Hepatocyte (in vitro differentiated cells): ENCODE data around the gene F2R. TPM values are rescaled to one million over a fixed set of nuclear protein-coding genes. Genes with fewer than 3 reads are reported as not detected.

Source experiments
- DNase-seq: peaks from one replicate; pipeline ENCODE4 v3.0.0-alpha.2; 2016; ENCODE audit warnings: low spot score
- H2AFZ ChIP-seq: fragments of 200-600 bp; sonication (generic); 2 replicates; pipeline ENCODE4 v1.6.0; 2016; ENCODE audit warnings: antibody characterized with exemption, mild to moderate bottlenecking
- H3K27ac ChIP-seq: fragments of 200-600 bp; sonication (generic); 2 replicates; pipeline ENCODE4 v1.5.1; 2016; ENCODE audit warnings: mild to moderate bottlenecking
- H3K27me3 ChIP-seq: fragments of 200-600 bp; sonication (generic); 2 replicates; pipeline ENCODE4 v1.6.1; 2016
- H3K36me3 ChIP-seq: fragments of 200-600 bp; sonication (generic); replicated peaks from 2 replicates; pipeline ENCODE4 v1.5.1; 2016; ENCODE audit warnings: low read depth; ENCODE audit not compliant: insufficient read depth
- H3K4me1 ChIP-seq: fragments of 200-600 bp; sonication (generic); 2 replicates; pipeline ENCODE4 v1.5.1; 2016; ENCODE audit warnings: mild to moderate bottlenecking, moderate library complexity; ENCODE audit not compliant: insufficient read depth
- H3K4me2 ChIP-seq: fragments of 200-600 bp; sonication (generic); 2 replicates; pipeline ENCODE4 v1.6.0; 2016
- H3K4me3 ChIP-seq: fragments of 200-600 bp; sonication (generic); 2 replicates; pipeline ENCODE4 v1.5.1; 2016; ENCODE audit warnings: mild to moderate bottlenecking
- H3K79me2 ChIP-seq: fragments of 200-600 bp; sonication (generic); 2 replicates; pipeline ENCODE4 v1.6.0; 2017; ENCODE audit warnings: mild to moderate bottlenecking
- H3K9me2 ChIP-seq: fragments of 200-600 bp; sonication (generic); replicated peaks from 2 replicates; pipeline ENCODE4 v1.6.0; 2017; ENCODE audit warnings: mild to moderate bottlenecking; ENCODE audit not compliant: insufficient read depth
- H3K9me3 ChIP-seq: fragments of 200-600 bp; sonication (generic); 2 replicates; pipeline ENCODE4 v1.5.1; 2016; ENCODE audit warnings: low read depth, mild to moderate bottlenecking
- H4K20me1 ChIP-seq: fragments of 200-600 bp; sonication (generic); 2 replicates; pipeline ENCODE4 v1.6.0; 2016; ENCODE audit warnings: mild to moderate bottlenecking; ENCODE audit not compliant: insufficient read depth, poor library complexity, severe bottlenecking
- EZH2 ChIP-seq: fragments of 200-600 bp; sonication (generic); IDR thresholded peaks from 2 replicates; pipeline ENCODE4 v1.6.1; 2016; ENCODE audit warnings: antibody characterized with exemption, mild to moderate bottlenecking, borderline replicate concordance
- EZH2phosphoT487 ChIP-seq: fragments of 200-600 bp; sonication (generic); IDR thresholded peaks from one replicate; pipeline ENCODE4 v1.6.1; 2018; ENCODE audit warnings: antibody characterized with exemption, mild to moderate bottlenecking, low read depth, moderate library complexity; ENCODE audit not compliant: unreplicated experiment, severe bottlenecking
- WGBS: methylation state at CpG from one replicate; pipeline ENCODE4 v1.1.6; 2016; ENCODE audit warnings: low lambda C conversion rate; ENCODE audit errors: missing lambda C conversion rate; 5-methylcytosine and 5-hydroxymethylcytosine counted together
- polyA plus RNA-seq: library from polyadenylated mRNA; unstranded; fragments of >200 nt; fragmentation: Nextera tagmentation; extraction: Ambion mirVana; gene quantifications from 2 replicates; pipeline ENCODE4 v1.2.1, GENCODE V29; 2016
- total RNA-seq: library from RNA; depleted of rRNA; stranded (reverse); fragments of >200 nt; gene quantifications from 2 replicates; pipeline ENCODE4 v1.2.3, GENCODE V29; 2014
- TF ChIP-seq, protein P1 (sequence below): fragments of 200-600 bp; sonication (generic); IDR thresholded peaks from 2 replicates; pipeline ENCODE4 v1.5.1; 2016; ENCODE audit warnings: antibody characterized with exemption, mild to moderate bottlenecking; ENCODE audit not compliant: poor library complexity

Gene F2R
- total and polyA plus RNA-seq, 2 experiments from 2014 or later: 27.1 to 48.1 TPM

DNA sequence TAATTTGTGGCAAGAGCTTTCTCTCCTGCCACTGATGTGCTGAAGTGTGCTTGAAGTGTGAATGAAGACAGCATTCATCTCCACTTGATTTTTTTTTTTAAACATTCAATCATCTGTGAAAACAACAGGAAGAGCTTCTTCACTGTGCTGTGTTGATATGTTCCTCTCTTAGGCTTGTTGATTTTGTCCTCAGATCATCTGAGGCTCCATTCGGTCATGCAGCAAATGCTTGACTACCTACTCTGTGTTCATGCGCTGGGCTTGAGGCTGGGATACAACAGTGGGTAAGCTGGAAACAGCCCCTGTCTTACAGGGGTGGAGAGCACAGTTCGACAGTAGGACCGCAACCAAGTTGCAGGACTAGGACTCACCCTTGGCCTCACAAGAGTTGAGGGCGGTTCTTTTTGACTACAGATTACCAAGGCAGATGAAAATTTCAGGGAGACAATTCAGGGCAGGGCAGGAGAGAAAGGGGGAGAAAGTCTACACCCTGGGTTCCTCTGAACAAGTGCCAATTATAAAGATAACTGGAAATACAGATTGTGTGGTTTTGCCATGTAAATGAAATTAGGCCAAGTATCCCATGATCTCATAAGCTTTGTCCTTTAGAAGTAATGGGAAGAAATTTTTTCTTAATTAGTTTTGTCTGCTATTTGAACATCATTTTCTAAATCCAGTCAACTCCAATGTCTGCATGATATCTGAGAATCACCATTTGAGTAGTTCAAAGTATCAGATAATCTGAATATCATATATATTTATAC is 31.0 kb upstream of the F2R start:
- H3K27ac ChIP-seq: peak overlapping the region; percentile 66

GRCh38 chr5:76685704-76686103 is 30.2 kb upstream of the F2R start:
- 63% methylated on average over 3 of the region's 3 CpGs for WGBS
- peak overlapping the region; percentile 66 for H3K27ac ChIP-seq

More for the DNA sequence above, 31.0 kb upstream of the F2R start:
- Histone ChIP-seq H3K9me3 (no peaks in the 10 kb centered on the region), H3K79me2 (no peaks in the 10 kb centered on the region), H3K36me3 (no peaks in the 10 kb centered on the region), H2AFZ (no peak overlapping the region), H4K20me1 (no peaks in the 10 kb centered on the region), H3K4me3 (no peak overlapping the region), H3K4me2 (no peak overlapping the region), H3K4me1 (peaks cover 21% of the 10 kb centered on the region), H3K27me3 (no peaks in the 10 kb centered on the region), H3K9me2 (no peaks in the 10 kb centered on the region)
- no peak for DNase-seq
- no peak for TF ChIP-seq EZH2
- TF ChIP-seq, protein P1, sequence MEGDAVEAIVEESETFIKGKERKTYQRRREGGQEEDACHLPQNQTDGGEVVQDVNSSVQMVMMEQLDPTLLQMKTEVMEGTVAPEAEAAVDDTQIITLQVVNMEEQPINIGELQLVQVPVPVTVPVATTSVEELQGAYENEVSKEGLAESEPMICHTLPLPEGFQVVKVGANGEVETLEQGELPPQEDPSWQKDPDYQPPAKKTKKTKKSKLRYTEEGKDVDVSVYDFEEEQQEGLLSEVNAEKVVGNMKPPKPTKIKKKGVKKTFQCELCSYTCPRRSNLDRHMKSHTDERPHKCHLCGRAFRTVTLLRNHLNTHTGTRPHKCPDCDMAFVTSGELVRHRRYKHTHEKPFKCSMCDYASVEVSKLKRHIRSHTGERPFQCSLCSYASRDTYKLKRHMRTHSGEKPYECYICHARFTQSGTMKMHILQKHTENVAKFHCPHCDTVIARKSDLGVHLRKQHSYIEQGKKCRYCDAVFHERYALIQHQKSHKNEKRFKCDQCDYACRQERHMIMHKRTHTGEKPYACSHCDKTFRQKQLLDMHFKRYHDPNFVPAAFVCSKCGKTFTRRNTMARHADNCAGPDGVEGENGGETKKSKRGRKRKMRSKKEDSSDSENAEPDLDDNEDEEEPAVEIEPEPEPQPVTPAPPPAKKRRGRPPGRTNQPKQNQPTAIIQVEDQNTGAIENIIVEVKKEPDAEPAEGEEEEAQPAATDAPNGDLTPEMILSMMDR: no peak
- no peak for TF ChIP-seq EZH2phosphoT487
- WGBS: 93% methylated on average over 5 of the region's 5 CpGs

DNA sequence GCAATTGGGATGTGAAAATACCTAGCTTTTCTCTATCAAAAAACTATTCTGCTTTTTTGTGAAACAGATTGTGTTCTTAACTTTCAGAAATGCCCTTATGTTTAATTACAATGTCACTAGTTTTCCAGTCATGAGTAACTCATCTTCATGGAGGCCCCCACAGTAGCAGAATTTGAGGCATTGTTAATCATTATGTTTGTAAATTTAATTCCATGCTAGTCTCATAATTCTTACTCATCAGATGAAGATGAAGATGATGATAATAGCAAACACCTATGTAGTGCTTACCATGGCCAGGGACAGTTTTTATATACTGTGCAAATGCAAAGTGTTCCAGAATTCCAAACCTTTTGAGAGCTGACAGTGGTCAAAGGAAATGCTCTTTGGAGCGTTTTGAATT is 27.7 kb upstream of the F2R start:
- H3K27ac ChIP-seq: peak overlapping the region; percentile 5
- no peaks in the 10 kb centered on the region for H3K27me3 ChIP-seq
- TF ChIP-seq, protein P1: no peak
- no peak for TF ChIP-seq EZH2phosphoT487
- TF ChIP-seq EZH2: no peak
- WGBS: 92% methylated on average over 1 of the region's 1 CpG
- peaks cover 38% of the 10 kb centered on the region for H3K4me1 ChIP-seq
- H3K9me3 ChIP-seq: no peaks in the 10 kb centered on the region
- H3K36me3 ChIP-seq: no peaks in the 10 kb centered on the region
- no peaks in the 10 kb centered on the region for H4K20me1 ChIP-seq
- DNase-seq: no peak
- H2AFZ ChIP-seq: no peak overlapping the region
- H3K4me2 ChIP-seq: no peak overlapping the region
- H3K4me3 ChIP-seq: no peak overlapping the region
- no peaks in the 10 kb centered on the region for H3K9me2 ChIP-seq
- H3K79me2 ChIP-seq: no peaks in the 10 kb centered on the region

More at GRCh38 chr5:76685704-76686103, 30.2 kb upstream of the F2R start:
- DNase-seq: peak; percentile 36
- H3K9me2 ChIP-seq: no peaks in the 10 kb centered on the region
- H3K79me2 ChIP-seq: no peaks in the 10 kb centered on the region
- H3K4me1 ChIP-seq: peaks cover 29% of the 10 kb centered on the region
- no peak overlapping the region for H3K4me3 ChIP-seq
- H2AFZ ChIP-seq: no peak overlapping the region
- H3K9me3 ChIP-seq: no peaks in the 10 kb centered on the region
- no peak overlapping the region for H3K4me2 ChIP-seq
- H3K27me3 ChIP-seq: no peaks in the 10 kb centered on the region
- TF ChIP-seq EZH2 (no peak), EZH2phosphoT487 (no peak)
- TF ChIP-seq, protein P1: no peak
- no peaks in the 10 kb centered on the region for H3K36me3 ChIP-seq
- no peaks in the 10 kb centered on the region for H4K20me1 ChIP-seq
